ENCODE measurements around the gene TSPAN2.

Gene TSPAN2

DNA sequence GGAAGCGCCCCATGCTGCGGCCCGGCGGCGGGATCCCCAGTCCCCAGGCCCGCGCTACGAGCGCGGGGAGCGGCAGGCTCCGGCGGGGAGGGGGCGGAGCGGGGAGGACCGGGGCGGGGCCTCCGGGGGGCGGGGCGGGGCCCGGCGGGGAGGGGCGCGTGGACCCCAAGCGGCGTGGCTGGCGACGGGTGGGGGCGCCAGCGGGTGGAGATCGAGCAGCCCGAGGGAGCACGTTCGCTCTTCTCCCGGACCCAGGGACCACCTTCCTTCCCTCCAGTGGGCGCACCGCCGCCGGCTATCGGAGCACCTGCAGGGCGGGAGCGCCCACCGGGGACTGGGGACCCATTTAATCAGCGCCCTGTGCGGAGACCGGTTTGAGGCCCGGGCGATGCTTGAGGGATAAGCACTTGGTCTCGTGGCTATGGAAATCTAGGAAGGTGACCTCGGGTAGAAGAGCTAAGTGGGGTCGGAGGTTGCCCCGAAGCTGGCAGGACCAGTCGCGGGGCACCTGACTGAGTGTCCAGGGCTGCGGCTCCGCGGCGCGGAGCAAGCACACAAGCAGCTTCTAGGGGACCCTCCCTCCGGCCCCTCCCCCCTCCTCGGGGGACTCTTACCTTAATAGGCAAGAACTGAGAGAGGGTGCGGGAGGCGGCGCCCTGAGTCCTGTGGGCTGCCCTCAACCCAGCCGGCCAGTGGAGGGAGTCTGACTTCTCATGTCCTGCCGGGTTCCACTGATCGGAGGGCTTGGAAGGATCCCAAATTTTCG is at the start of gene TSPAN2:
TSPAN2 (minus strand) TSS at position 84 of the 766 bp plus-strand sequence; CDS start at position 13, 71 bp downstream.
- peak; percentile 12 to 39 (median 24) for DNase-seq (ENCODE audit: low read depth in 3 of 3)

- DNase-seq (ENCODE audit: low read depth in 3 of 3) = peak; percentile 23 to 31 (median 23)
These were observed 49.7 kb upstream of the TSPAN2 start for GRCh38 chr1:115138973-115139372.

GRCh38 chr1:115138271-115138670 is 49.0 kb upstream of the TSPAN2 start:
- no peak for DNase-seq (ENCODE audit: low read depth in 3 of 3)

GRCh38 chr1:115137191-115137590 is 47.9 kb upstream of the TSPAN2 start:
- no peak for DNase-seq (ENCODE audit: low read depth in 3 of 3)

- DNase-seq (ENCODE audit: low read depth in 3 of 3) = no peak
These were observed 47.4 kb upstream of the TSPAN2 start for GRCh38 chr1:115136706-115137105.

DNA sequence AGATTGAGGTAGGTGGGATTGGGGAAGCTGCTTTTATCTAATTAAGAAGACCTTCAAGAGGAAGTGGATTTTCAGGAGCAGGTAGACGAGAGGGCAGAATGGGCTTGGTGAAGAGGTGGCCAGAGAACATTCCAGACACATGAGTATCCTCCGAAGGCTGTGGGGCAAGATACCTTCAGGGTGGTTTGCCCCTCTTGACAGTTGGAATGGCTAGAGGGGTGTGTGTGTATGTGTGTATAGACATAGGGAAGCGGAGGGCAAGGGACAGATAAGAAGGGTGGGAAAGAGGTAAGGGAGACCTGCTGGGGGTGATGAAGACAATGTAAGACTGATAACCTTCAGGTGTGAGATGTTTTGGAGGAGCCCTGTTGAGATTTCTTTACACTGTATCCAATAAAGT is 46.8 kb upstream of the TSPAN2 start:
- DNase-seq (ENCODE audit: low read depth in 3 of 3) = no peak

GRCh38 chr1:115135681-115136080 is 46.4 kb upstream of the TSPAN2 start:
- DNase-seq (ENCODE audit: low read depth in 3 of 3) = no peak

DNA sequence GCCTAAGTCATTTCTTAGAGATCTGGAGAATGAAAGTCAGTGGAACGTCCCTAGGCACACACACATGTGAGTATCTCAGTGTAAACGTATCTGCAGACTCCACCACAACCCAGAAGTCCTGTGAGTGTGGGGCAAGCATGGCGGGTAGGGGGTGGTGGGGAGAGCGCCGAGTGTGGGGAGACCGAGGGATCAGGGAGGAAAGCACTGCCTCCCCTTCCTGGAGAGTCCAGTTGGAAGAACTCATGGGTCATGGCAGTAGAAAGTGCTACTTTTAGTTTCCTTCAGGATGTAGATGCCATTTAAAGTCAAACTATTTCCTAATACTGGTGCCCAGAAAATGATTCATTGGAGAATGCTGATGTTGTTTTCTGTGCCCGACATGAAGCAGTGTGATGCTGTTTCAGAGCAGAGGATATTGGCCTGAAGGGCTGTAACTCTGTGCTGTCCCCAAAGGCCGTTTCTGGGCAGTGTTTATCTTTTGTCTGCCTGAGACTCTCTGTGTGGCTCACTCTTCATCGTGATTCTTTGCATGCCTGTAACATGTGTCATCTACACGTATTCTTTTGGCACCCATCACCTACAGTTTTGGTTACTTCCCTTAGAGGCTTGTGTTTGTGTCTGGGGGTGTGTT is 45.7 kb upstream of the TSPAN2 start:
- DNase-seq (ENCODE audit: low read depth in 3 of 3) = no peak

DNA sequence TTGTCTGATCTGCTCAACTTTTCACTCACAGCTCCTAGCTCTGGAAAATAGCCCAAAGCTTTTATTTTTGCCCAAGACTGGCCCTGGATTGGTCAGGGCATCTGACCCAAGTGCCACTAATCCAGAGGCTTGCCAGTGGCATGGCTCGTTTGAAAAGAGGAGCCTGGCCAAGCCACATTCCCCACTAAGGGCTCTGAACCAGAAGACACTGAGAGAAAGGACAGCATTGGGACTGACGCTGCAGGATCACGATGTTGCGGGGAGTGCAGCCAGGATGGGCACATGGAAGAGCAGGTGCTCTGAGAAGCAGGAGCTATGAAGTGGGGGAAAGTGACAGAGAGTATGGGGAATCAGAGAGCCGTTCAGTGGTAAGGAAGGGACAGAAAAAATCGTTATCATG is 44.9 kb upstream of the TSPAN2 start:
- DNase-seq (ENCODE audit: low read depth in 3 of 3) = no peak

DNA sequence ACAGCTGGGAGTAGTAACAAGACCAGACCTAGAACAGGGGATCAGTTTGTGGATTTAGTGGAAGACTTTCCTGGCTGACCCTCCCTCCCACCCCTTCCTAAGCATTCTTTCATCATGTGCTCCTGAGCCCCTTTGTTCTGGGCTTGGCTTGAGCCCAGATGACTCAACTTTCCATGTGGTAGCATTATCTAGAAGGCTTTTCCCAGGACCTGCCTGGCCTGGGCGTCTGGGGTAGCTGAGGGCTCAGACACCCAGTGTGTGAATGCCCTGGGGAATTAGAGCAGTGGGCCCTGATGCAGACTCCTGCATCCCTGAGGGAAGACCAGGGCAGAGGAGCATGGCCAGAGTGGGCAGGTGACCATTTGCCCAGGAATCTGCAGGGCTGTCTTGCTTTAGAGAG is 44.1 kb upstream of the TSPAN2 start:
- no peak for DNase-seq (ENCODE audit: low read depth in 3 of 3)

- DNase-seq (ENCODE audit: low read depth in 3 of 3) = no peak
These were observed 41.5 kb upstream of the TSPAN2 start for GRCh38 chr1:115130786-115131185.

GRCh38 chr1:115129071-115129640 is 39.9 kb upstream of the TSPAN2 start:
- no peak for DNase-seq (ENCODE audit: low read depth in 3 of 3)

DNA sequence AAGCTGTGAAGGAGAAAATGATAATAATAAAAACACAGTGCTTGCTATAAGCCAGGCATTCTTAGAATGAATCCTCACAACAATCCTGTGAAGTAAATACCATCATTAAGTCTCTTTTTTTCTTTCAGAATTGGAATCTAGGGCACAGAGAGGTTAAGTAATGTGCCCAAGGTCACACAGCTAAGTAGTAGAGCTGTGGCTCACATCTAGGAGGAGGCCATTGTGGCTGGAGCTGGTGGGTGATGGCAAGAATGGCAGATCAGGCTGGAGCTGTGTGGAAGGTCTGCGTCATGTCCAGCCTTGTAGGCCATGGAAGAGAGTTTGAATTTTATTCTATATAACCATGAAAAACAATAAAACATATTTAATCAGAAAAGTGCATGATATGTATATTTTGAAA is 38.2 kb upstream of the TSPAN2 start:
- no peak for DNase-seq (ENCODE audit: low read depth in 3 of 3)

GRCh38 chr1:115126516-115126915 is 37.2 kb upstream of the TSPAN2 start:
- no peak for DNase-seq (ENCODE audit: low read depth in 3 of 3)

DNA sequence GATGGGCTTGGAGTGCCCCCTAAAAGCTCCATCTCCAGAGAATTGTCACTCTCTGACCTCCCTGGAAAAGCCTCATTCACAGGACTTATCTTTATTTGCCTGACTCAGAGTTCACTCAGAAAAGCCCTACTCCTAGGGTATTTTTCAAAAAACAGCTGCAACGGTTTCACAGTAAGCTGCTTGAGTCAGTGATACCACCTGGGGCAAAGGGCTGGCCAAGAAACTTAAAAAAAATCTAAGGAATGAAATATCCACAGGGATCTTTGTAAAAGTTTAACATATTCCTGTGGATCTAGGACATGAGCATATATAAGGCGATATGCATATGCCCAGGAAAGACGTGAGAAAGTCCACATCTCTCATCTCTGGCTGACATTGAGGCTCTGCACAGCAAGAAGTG is 33.8 kb upstream of the TSPAN2 start:
- no peak for DNase-seq (ENCODE audit: low read depth in 3 of 3)

DNA sequence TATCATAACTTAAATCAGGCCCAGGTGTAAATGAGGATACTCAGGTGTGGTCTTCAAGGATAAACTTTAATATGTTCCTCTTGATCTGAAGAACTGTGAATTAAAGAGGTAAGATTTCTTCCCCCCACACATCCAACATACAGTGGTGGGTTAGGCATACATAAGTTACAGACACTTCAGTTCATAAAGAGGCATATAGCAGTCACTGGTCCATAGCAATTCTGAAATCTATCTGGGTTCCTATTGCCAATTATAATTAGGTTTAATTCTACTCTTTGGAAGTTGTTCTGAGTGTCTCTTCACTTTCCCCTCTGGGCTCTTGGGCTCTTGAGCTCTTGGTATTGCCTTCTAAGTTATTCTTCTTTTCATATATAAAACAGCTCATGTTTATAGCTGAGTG is 32.5 kb upstream of the TSPAN2 start:
- no peak for DNase-seq (ENCODE audit: low read depth in 3 of 3)

GRCh38 chr1:115120296-115120695 is 31.0 kb upstream of the TSPAN2 start:
- no peak for DNase-seq (ENCODE audit: low read depth in 3 of 3)

DNA sequence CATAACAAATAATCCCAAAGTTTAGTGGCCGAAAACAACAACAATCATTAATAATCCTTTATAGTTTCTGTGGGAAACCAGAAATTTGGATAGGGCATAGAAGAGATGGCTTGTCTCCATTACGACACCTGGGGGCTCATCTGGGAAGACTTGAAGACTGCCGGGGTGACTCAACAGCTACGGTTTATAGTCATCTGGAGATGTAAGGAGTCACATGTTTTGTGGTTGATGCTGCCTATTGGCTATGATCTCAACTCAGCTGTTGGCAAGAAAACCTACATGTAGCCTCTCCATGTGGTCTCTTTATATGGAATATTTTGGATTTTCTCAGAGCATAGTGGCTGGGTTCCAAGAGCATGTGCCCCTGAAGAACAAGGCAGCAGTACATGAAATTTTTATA is 29.3 kb upstream of the TSPAN2 start:
- DNase-seq (ENCODE audit: low read depth in 3 of 3) = no peak

- no peak for DNase-seq (ENCODE audit: low read depth in 3 of 3)
These were observed 28.8 kb upstream of the TSPAN2 start for GRCh38 chr1:115118086-115118485.

DNA sequence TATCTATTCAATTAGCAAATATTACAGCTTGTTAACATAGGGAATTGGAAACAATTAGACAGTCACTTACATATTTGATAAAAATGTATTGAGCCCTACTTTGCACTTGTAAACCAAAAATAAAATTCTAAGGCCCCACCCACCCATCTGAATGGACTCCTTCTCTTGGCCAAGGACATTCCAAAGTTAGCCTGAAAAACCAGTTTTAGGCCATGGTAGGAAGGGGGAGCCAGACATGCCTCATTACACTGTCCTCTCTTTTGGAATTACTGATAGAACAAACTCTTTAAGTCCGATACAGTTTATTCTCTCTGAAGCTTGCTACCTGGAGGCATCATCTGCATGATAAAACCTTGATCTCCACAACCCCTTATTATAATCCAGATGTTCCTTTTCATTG is 28.0 kb upstream of the TSPAN2 start:
- DNase-seq (ENCODE audit: low read depth in 3 of 3) = no peak

DNA sequence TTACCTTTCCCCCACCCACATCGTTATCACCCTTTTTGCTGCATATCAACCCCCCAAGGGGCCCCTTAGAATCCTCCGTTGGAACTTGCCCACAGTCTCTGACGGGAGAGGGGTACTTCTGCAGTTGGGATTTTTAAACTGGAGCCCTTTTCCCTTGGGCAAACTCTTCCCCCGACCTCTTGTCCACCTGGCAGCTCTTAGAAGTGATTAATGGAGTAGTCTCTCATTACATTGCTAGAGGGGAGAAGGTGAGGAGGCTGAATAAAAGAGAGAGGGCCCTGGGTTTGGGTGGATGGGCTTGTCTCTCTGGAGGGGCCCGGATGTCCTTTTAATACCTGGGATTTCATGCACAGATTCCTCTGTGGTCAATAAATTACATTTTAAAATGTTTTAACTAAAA is 27.2 kb upstream of the TSPAN2 start:
- DNase-seq (ENCODE audit: low read depth in 3 of 3) = no peak

GRCh38 chr1:115115521-115116161 is 26.3 kb upstream of the TSPAN2 start:
- no peak for DNase-seq (ENCODE audit: low read depth in 3 of 3)

DNA sequence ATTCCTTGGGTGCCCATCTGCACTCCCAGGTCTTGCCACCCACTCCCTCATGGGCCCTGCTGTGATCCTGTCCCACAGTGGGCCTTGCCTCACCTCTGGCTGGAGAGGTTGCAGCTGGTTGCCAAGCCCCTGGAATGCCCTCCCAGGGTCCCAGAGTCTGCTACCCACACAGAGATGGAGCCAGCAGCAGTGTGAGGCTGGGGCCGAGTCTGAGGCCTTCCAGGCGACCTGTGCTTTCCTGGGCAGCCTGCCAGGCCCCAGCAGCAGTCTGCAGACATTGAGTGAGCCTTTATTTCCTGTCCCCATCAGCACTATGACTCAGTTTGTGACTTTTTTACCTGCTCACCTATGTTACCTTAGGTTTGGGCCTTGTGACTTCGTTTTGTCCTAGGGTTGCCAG is 25.0 kb upstream of the TSPAN2 start:
- no peak for DNase-seq (ENCODE audit: low read depth in 3 of 3)

Measured in stimulated activated CD4-positive, alpha-beta T cell treated with anti-CD3 and anti-CD28 coated beads, TNF-alpha, amount 100 ng/mL, for 4 hours (primary cell).